Hepatocyte (in vitro differentiated cells): Measurements from ENCODE around the gene COX20. TPM values are rescaled to one million over a fixed set of nuclear protein-coding genes. Genes with fewer than 3 reads are reported as not detected.
A peak's percentile ranks its signal among the peaks of the same experiment; 100 is the strongest.

Source experiments
- DNase-seq: peaks from one replicate; pipeline ENCODE4 v3.0.0-alpha.2; 2016; ENCODE audit warnings: low spot score
- H2AFZ ChIP-seq: fragments of 200-600 bp; sonication (generic); 2 replicates; pipeline ENCODE4 v1.6.0; 2016; ENCODE audit warnings: antibody characterized with exemption, mild to moderate bottlenecking
- H3K27ac ChIP-seq: fragments of 200-600 bp; sonication (generic); 2 replicates; pipeline ENCODE4 v1.5.1; 2016; ENCODE audit warnings: mild to moderate bottlenecking
- H3K27me3 ChIP-seq: fragments of 200-600 bp; sonication (generic); 2 replicates; pipeline ENCODE4 v1.6.1; 2016
- H3K36me3 ChIP-seq: fragments of 200-600 bp; sonication (generic); replicated peaks from 2 replicates; pipeline ENCODE4 v1.5.1; 2016; ENCODE audit warnings: low read depth; ENCODE audit not compliant: insufficient read depth
- H3K4me1 ChIP-seq: fragments of 200-600 bp; sonication (generic); 2 replicates; pipeline ENCODE4 v1.5.1; 2016; ENCODE audit warnings: mild to moderate bottlenecking, moderate library complexity; ENCODE audit not compliant: insufficient read depth
- H3K4me2 ChIP-seq: fragments of 200-600 bp; sonication (generic); 2 replicates; pipeline ENCODE4 v1.6.0; 2016
- H3K4me3 ChIP-seq: fragments of 200-600 bp; sonication (generic); 2 replicates; pipeline ENCODE4 v1.5.1; 2016; ENCODE audit warnings: mild to moderate bottlenecking
- H3K79me2 ChIP-seq: fragments of 200-600 bp; sonication (generic); 2 replicates; pipeline ENCODE4 v1.6.0; 2017; ENCODE audit warnings: mild to moderate bottlenecking
- H3K9me2 ChIP-seq: fragments of 200-600 bp; sonication (generic); replicated peaks from 2 replicates; pipeline ENCODE4 v1.6.0; 2017; ENCODE audit warnings: mild to moderate bottlenecking; ENCODE audit not compliant: insufficient read depth
- H3K9me3 ChIP-seq: fragments of 200-600 bp; sonication (generic); 2 replicates; pipeline ENCODE4 v1.5.1; 2016; ENCODE audit warnings: low read depth, mild to moderate bottlenecking
- H4K20me1 ChIP-seq: fragments of 200-600 bp; sonication (generic); 2 replicates; pipeline ENCODE4 v1.6.0; 2016; ENCODE audit warnings: mild to moderate bottlenecking; ENCODE audit not compliant: insufficient read depth, poor library complexity, severe bottlenecking
- EZH2 ChIP-seq: fragments of 200-600 bp; sonication (generic); IDR thresholded peaks from 2 replicates; pipeline ENCODE4 v1.6.1; 2016; ENCODE audit warnings: antibody characterized with exemption, mild to moderate bottlenecking, borderline replicate concordance
- EZH2phosphoT487 ChIP-seq: fragments of 200-600 bp; sonication (generic); IDR thresholded peaks from one replicate; pipeline ENCODE4 v1.6.1; 2018; ENCODE audit warnings: antibody characterized with exemption, mild to moderate bottlenecking, low read depth, moderate library complexity; ENCODE audit not compliant: unreplicated experiment, severe bottlenecking
- WGBS: methylation state at CpG from one replicate; pipeline ENCODE4 v1.1.6; 2016; ENCODE audit warnings: low lambda C conversion rate; ENCODE audit errors: missing lambda C conversion rate; 5-methylcytosine and 5-hydroxymethylcytosine counted together
- polyA plus RNA-seq: library from polyadenylated mRNA; unstranded; fragments of >200 nt; fragmentation: Nextera tagmentation; extraction: Ambion mirVana; gene quantifications from 2 replicates; pipeline ENCODE4 v1.2.1, GENCODE V29; 2016
- total RNA-seq: library from RNA; depleted of rRNA; stranded (reverse); fragments of >200 nt; gene quantifications from 2 replicates; pipeline ENCODE4 v1.2.3, GENCODE V29; 2014
- TF ChIP-seq, protein P1 (sequence below): fragments of 200-600 bp; sonication (generic); IDR thresholded peaks from 2 replicates; pipeline ENCODE4 v1.5.1; 2016; ENCODE audit warnings: antibody characterized with exemption, mild to moderate bottlenecking; ENCODE audit not compliant: poor library complexity

COX20 gene, protein sequence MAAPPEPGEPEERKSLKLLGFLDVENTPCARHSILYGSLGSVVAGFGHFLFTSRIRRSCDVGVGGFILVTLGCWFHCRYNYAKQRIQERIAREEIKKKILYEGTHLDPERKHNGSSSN
- total RNA-seq (24.3 and 32.0 TPM in 2 replicates), polyA plus RNA-seq (56.5 and 61.9 TPM in 2 replicates)

DNA sequence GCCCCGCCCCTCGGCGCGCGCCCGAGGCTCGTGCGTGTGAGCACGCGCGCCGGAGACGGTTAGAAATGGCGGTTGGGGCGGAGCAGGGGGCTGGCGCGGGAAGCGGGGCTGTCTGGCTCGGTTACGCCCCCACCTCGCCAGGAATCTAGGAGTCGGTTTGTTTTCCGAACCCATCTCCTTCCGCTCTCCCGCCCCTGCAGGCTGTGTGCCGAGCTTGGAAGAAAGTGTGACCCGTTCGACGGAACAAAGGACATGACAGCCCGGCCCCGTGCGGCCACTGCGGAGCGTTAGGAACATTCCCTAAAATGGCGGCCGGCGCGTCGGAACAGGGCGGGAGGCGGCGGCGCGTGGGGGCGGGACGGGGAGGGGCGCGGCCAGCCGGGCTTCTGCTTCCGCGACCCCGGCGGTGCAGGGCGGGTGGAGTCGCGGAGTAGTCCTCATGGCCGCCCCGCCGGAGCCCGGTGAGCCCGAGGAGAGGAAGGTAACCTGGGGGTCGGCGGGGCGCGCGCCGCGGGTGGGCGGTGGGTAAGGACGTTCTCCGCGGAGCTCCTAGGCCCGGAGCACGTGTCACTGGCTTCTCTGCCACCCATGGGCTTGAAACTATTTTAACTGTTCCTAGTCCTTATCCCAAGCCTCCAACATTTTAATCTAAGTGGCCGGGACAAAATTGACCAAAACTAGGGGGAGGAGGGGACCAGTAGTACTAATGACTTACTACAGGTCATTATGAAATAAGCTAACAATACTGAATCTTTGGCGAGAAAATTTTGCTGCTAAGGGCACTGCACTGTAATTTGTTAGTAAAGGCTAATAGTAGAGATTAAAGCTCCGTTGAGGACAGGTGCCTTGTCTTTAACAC, at the start of gene COX20:
Gene COX20, plus strand, starts transcription at position 383 of the 859 bp plus-strand sequence. Its CDS starts 57 bp downstream, at position 440.
- no peaks in the 10 kb centered on the region for H3K9me2 ChIP-seq
- DNase-seq = peak; percentile 96
- H3K27ac ChIP-seq = peak within 1 kb of the TSS; percentile 99
- H3K4me2 ChIP-seq = peak within 1 kb of the TSS; percentile 82
- peaks cover 48% of the 10 kb centered on the region for H3K79me2 ChIP-seq
- no peaks in the 10 kb centered on the region for H3K9me3 ChIP-seq
- H2AFZ ChIP-seq = peak within 1 kb of the TSS; percentile 39
- TF ChIP-seq EZH2phosphoT487 (no peak), EZH2 (no peak)
- TF ChIP-seq, protein P1, sequence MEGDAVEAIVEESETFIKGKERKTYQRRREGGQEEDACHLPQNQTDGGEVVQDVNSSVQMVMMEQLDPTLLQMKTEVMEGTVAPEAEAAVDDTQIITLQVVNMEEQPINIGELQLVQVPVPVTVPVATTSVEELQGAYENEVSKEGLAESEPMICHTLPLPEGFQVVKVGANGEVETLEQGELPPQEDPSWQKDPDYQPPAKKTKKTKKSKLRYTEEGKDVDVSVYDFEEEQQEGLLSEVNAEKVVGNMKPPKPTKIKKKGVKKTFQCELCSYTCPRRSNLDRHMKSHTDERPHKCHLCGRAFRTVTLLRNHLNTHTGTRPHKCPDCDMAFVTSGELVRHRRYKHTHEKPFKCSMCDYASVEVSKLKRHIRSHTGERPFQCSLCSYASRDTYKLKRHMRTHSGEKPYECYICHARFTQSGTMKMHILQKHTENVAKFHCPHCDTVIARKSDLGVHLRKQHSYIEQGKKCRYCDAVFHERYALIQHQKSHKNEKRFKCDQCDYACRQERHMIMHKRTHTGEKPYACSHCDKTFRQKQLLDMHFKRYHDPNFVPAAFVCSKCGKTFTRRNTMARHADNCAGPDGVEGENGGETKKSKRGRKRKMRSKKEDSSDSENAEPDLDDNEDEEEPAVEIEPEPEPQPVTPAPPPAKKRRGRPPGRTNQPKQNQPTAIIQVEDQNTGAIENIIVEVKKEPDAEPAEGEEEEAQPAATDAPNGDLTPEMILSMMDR = no peak
- 0% methylated on average over 21 of the region's 77 CpGs for WGBS
- peaks cover 11% of the 10 kb centered on the region for H3K4me1 ChIP-seq
- peak within 1 kb of the TSS; percentile 52 for H3K4me3 ChIP-seq
- H3K36me3 ChIP-seq = no peaks in the 10 kb centered on the region
- no peaks in the 10 kb centered on the region for H3K27me3 ChIP-seq
- peaks cover 3% of the 10 kb centered on the region for H4K20me1 ChIP-seq

DNA sequence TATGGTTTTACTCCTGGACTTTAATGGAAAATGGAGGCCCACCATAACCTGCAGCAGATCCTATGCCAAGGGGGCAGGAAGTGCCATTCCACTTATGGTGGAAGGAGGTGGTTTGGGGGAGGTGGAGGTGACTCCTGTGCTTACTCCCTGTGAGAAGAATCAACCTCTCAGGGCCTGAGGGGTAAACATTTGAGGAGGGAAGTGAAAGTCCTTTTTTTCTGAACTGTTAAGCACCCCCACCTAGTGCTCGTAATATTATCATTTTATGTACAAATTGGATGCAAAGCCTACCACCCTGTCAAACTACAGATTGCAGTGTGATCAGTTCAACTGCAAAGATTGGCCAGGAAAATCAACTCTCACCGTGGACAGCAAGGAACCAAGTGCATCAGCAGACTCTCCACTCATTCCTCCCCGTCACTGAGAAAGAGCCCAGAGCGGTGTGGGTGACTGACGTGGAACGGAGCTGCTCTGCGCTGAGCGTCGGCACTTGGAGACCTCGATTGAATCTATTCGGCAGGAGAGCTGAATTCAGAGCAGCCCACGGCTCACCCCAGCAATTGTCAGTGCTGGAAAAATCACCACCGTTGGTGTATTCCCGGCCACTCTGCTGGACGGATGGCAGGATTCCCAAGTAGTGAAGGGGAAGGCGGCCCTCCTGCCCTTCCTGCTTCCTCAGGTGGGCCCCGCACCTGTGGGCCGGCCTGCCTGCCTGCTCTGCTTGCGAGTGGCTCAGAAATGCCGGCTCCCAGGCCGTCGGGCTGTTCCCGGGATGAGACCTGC, 46.8 kb upstream of the COX20 start:
- Histone ChIP-seq H3K27ac (no peak overlapping the region), H3K4me3 (no peak overlapping the region), H3K9me3 (no peaks in the 10 kb centered on the region), H3K36me3 (no peaks in the 10 kb centered on the region), H3K27me3 (no peaks in the 10 kb centered on the region), H3K4me2 (no peak overlapping the region), H3K4me1 (no peaks in the 10 kb centered on the region), H4K20me1 (no peaks in the 10 kb centered on the region), H3K9me2 (no peaks in the 10 kb centered on the region), H2AFZ (no peak overlapping the region), H3K79me2 (no peaks in the 10 kb centered on the region)
- TF ChIP-seq EZH2phosphoT487 = no peak
- no peak for DNase-seq
- WGBS = 84% methylated on average over 22 of the region's 23 CpGs

DNA sequence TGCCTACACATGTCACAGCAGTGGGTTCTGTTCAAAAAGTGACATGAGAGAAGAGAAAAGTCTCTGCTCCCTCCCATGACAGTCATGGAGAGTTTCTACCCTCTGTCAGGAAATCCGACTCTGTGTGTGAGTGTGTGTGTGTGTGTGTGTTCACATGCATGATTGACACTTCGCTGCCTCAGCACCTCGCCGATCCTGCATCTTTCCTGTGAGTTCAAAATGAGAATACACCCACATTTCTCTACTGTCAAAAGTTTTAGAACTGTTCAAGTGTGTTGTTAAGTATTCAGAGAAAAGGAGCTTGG, 46.2 kb upstream of the COX20 start:
- WGBS = 81% methylated on average over 4 of the region's 4 CpGs
- Histone ChIP-seq H3K36me3 (no peaks in the 10 kb centered on the region), H3K4me3 (no peak overlapping the region), H3K9me3 (no peaks in the 10 kb centered on the region), H3K79me2 (no peaks in the 10 kb centered on the region), H3K4me1 (no peaks in the 10 kb centered on the region), H4K20me1 (no peaks in the 10 kb centered on the region), H3K9me2 (no peaks in the 10 kb centered on the region), H2AFZ (no peak overlapping the region), H3K27ac (no peak overlapping the region), H3K4me2 (no peak overlapping the region), H3K27me3 (no peaks in the 10 kb centered on the region)
- DNase-seq = no peak
- TF ChIP-seq EZH2phosphoT487 (no peak), EZH2 (no peak)
- TF ChIP-seq, protein P1 = no peak

DNA sequence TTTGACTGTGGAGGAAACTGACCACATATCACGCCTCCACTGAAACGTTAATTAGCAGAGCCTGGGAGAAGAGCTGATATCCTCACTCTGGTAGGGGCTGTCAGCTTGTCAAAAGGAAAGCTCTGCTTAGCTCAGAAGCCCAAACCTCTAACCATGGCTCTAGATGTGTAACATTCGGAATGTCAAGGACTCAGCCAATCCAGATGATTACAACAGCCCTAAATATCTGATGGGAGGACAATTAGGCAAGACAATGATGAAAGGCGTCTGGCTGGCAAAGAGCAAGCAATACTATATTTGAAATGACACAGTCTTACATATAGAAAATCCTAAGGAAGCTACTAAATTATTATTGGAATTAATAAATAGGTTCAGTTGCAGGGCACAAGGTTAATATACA, 45.7 kb upstream of the COX20 start:
- Histone ChIP-seq H3K4me2 (no peak overlapping the region), H3K9me2 (no peaks in the 10 kb centered on the region), H3K9me3 (no peaks in the 10 kb centered on the region), H4K20me1 (no peaks in the 10 kb centered on the region), H3K36me3 (no peaks in the 10 kb centered on the region), H3K4me1 (no peaks in the 10 kb centered on the region), H3K27me3 (no peaks in the 10 kb centered on the region), H3K4me3 (no peak overlapping the region), H3K27ac (no peak overlapping the region), H3K79me2 (no peaks in the 10 kb centered on the region), H2AFZ (no peak overlapping the region)
- 70% methylated on average over 4 of the region's 4 CpGs for WGBS
- DNase-seq = no peak
- TF ChIP-seq EZH2 (no peak), EZH2phosphoT487 (no peak)
- TF ChIP-seq, protein P1 = no peak
